ENCODE data around the gene ZNF446. TPM values are rescaled to one million over a fixed set of nuclear protein-coding genes. Genes with fewer than 3 reads are reported as not detected.
A peak's percentile ranks its signal among the peaks of the same experiment; 100 is the strongest.

Gene ZNF446
- total and polyA plus RNA-seq, 4 donors, result 8.3 to 12.9 (median 11.0) TPM

DNA sequence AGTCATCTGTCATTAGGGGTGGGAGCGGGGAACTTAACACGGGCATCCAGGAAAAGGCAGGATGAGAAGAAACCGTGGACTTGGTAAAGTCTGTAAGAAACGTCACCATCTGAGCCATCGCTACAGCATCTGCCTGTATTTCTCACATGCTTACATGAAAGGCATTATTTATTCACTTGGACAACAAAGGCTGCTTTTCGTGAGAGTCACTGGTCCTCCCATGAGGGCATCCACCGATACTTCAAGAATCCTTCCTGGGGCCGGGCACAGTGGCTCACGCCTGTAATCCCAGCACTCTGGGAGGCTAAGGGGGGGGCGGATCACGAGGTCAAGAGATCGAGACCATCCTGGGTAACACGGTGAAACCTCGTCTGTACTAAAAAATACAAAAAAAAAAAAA lies 16.1 kb downstream of the ZNF446 start:
- H3K4me3 ChIP-seq, result no peak overlapping the region
- H3K36me3 ChIP-seq (ENCODE audit: control insufficient read depth in 4 of 4, insufficient read depth in 4 of 4, low read length in 4 of 4), result no peaks in the 10 kb centered on the region
- no peak overlapping the region for H3K27ac ChIP-seq (ENCODE audit: low read depth in 1 of 2, low read length in 1 of 2)
- no peak overlapping the region for H3K9ac ChIP-seq (ENCODE audit: insufficient read depth in 1 of 2, low read length in 2 of 2)
- no peak for DNase-seq
- WGBS, 2 donors, result 91 to 93% methylated on average over 14 of the region's 14 CpGs
- H3K9me3 ChIP-seq (ENCODE audit: control insufficient read depth in 4 of 4, insufficient read depth in 3 of 4, low read length in 3 of 4), result no peaks in the 10 kb centered on the region
- no peak for ATAC-seq (ENCODE audit: insufficient read depth, low FRiP score)
- H3K4me1 ChIP-seq (ENCODE audit: control insufficient read depth in 5 of 5, insufficient read depth in 5 of 5, low read length in 5 of 5), result no peaks in the 10 kb centered on the region
- no peaks in the 10 kb centered on the region for H3K27me3 ChIP-seq (ENCODE audit: control insufficient read depth in 3 of 3, insufficient read depth in 3 of 3, low read length in 2 of 3)
- TF ChIP-seq, protein P1, sequence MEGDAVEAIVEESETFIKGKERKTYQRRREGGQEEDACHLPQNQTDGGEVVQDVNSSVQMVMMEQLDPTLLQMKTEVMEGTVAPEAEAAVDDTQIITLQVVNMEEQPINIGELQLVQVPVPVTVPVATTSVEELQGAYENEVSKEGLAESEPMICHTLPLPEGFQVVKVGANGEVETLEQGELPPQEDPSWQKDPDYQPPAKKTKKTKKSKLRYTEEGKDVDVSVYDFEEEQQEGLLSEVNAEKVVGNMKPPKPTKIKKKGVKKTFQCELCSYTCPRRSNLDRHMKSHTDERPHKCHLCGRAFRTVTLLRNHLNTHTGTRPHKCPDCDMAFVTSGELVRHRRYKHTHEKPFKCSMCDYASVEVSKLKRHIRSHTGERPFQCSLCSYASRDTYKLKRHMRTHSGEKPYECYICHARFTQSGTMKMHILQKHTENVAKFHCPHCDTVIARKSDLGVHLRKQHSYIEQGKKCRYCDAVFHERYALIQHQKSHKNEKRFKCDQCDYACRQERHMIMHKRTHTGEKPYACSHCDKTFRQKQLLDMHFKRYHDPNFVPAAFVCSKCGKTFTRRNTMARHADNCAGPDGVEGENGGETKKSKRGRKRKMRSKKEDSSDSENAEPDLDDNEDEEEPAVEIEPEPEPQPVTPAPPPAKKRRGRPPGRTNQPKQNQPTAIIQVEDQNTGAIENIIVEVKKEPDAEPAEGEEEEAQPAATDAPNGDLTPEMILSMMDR (IDR thresholded peaks at IDR 0.05; ENCODE audit: control extremely low read depth, extremely low read depth), result no peak

DNA sequence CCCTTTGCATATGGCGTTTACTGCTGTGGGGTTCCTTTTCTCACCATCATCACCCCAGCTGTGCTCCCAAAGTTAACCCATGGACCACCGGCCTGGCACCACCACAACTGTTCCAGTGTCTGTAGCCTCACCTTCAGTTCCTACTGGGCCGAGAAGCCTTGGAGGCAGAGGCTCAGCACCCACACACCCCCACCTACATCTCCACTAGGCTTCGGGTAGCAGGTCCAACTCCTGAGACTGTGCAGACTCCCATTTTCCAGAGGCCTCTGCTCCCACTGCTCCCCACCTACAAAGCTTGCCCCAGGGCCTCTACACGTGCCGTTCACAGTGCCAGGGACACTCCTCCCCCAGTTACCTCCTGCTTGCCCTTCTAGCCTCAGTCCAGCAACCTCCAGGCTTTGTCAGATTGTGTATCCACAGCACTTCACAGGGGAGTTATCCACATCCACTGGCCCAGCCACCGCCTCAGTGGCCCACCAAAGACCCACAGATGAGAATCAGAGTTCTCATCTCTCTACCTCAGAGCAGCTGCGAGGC lies 21.6 kb downstream of the ZNF446 start:
- H3K4me3 ChIP-seq, result no peak overlapping the region
- peaks cover 0 to 16% (median 0%) of the 10 kb centered on the region in 5 donors for H3K4me1 ChIP-seq (ENCODE audit: control insufficient read depth in 5 of 5, insufficient read depth in 5 of 5, low read length in 5 of 5)
- H3K27me3 ChIP-seq (ENCODE audit: control insufficient read depth in 3 of 3, insufficient read depth in 3 of 3, low read length in 2 of 3), result no peaks in the 10 kb centered on the region
- ATAC-seq (ENCODE audit: insufficient read depth, low FRiP score), result no peak
- H3K36me3 ChIP-seq (ENCODE audit: control insufficient read depth in 4 of 4, insufficient read depth in 4 of 4, low read length in 4 of 4), result no peaks in the 10 kb centered on the region
- no peaks in the 10 kb centered on the region for H3K9me3 ChIP-seq (ENCODE audit: control insufficient read depth in 4 of 4, insufficient read depth in 3 of 4, low read length in 3 of 4)
- 92 to 93% methylated on average over 8 of the region's 8 CpGs for WGBS, 2 donors
- TF ChIP-seq, protein P1 (IDR thresholded peaks at IDR 0.05; ENCODE audit: control extremely low read depth, extremely low read depth), result no peak
- H3K9ac ChIP-seq (ENCODE audit: insufficient read depth in 1 of 2, low read length in 2 of 2), result no peak overlapping the region
- H3K27ac ChIP-seq (ENCODE audit: low read depth in 1 of 2, low read length in 1 of 2), result no peak overlapping the region
- no peak for DNase-seq

DNA sequence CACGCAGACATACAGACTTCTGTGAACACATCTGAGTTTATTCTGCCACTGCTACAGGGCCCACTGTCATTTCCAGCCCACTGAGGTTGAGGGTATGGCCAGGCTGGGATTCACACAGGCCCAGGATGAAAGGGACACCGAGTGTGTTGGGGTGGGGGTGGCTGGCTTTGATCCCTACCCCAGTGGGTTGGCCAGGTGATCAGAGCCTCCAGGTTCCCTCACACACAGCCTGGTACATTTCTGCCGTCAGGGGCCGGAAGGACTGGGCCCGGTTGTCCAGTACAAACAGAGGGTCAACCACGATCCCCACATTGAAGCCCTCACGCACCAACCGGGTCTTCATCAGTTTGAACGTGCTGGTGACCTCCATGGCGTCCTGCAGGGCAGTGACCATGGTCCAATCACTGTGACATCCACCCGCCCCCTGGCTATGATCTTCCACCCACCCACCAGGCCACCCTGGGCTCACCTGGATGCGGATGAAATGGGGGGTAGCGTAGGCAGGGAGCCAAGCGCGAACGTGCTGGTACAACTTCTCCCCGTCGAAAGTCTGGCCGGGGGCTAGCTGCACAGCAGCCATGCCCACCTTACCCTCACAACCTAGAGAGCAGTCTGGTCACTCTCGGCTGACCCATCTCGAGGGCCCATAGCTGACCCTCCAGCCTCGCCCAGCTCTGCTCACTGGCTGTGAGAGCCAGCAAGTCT lies 22.3 kb downstream of the ZNF446 start:
- Histone ChIP-seq H3K4me3 (peak overlapping the region; percentile 45), H3K9ac (ENCODE audit: insufficient read depth in 1 of 2, low read length in 2 of 2) (no peak overlapping the region), H3K27ac (ENCODE audit: low read depth in 1 of 2, low read length in 1 of 2) (peak overlapping the region in 1 of 2 donors; percentile 10), H3K9me3 (ENCODE audit: control insufficient read depth in 4 of 4, insufficient read depth in 3 of 4, low read length in 3 of 4) (no peaks in the 10 kb centered on the region), H3K27me3 (ENCODE audit: control insufficient read depth in 3 of 3, insufficient read depth in 3 of 3, low read length in 2 of 3) (no peaks in the 10 kb centered on the region), H3K4me1 (ENCODE audit: control insufficient read depth in 5 of 5, insufficient read depth in 5 of 5, low read length in 5 of 5) (peaks cover 0 to 16% (median 0%) of the 10 kb centered on the region in 5 donors), H3K36me3 (ENCODE audit: control insufficient read depth in 4 of 4, insufficient read depth in 4 of 4, low read length in 4 of 4) (no peaks in the 10 kb centered on the region)
- TF ChIP-seq, protein P1 (IDR thresholded peaks at IDR 0.05; ENCODE audit: control extremely low read depth, extremely low read depth), result no peak
- no peak for ATAC-seq (ENCODE audit: insufficient read depth, low FRiP score)
- 57 to 59% methylated on average over 22 of the region's 22 CpGs for WGBS, 2 donors
- no peak for DNase-seq
